Measurements from ENCODE around the gene DCTPP1.

DCTPP1 gene

DNA sequence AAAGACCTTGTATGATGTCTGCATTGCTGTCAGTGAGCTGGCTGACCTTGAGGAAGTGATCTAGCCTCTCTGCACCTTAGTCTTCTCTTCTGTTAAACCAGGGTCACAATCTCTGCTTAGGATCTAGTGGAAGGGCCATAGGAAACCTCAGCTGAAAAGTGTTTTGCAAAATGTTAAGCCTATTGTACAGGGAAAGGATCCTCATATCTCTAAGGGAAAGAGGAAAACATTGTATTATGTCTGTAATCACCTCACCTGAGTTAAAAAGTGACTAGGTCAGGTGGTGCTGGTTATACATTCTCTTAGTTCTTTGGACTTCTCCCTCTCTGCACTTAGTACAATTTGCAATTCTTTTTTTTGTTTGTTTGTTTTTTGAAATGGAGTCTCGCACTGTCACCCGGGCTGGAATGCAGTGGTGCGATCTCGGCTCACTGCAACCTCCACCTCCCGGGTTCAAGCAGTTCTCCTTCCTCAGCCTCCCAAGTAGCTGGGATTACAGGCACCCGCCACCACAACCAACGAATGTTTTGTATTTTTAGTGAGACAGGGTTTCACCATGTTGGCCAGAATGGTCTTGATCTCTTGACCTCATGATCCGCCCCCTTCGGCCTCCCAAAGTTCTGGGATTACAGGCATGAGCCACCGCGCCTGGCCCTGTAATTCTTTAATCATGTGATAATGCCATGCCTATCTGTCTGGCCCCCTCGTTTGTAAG lies 17.8 kb upstream of the DCTPP1 start:
- DNase-seq (ENCODE audit: low spot score), result no peak

DNA sequence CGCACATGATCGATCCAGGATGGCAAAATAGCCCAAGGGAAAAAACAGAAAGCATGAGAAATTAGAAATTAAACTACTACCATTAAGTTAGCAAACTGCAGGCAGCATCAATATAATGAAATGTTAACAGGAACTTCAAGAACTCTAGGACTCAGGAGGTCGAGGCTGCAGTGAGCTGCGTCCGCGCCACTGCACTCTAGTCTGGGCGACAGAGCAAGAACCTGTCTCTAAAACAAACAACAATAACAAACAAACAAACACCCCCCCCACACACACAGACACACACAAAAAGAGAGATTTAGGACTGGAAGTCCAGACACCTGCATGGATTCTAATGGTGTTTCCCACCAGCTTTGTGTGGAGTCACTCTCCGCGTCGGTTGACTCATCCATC lies 16.4 kb upstream of the DCTPP1 start:
- no peak for DNase-seq (ENCODE audit: low spot score)

DNA sequence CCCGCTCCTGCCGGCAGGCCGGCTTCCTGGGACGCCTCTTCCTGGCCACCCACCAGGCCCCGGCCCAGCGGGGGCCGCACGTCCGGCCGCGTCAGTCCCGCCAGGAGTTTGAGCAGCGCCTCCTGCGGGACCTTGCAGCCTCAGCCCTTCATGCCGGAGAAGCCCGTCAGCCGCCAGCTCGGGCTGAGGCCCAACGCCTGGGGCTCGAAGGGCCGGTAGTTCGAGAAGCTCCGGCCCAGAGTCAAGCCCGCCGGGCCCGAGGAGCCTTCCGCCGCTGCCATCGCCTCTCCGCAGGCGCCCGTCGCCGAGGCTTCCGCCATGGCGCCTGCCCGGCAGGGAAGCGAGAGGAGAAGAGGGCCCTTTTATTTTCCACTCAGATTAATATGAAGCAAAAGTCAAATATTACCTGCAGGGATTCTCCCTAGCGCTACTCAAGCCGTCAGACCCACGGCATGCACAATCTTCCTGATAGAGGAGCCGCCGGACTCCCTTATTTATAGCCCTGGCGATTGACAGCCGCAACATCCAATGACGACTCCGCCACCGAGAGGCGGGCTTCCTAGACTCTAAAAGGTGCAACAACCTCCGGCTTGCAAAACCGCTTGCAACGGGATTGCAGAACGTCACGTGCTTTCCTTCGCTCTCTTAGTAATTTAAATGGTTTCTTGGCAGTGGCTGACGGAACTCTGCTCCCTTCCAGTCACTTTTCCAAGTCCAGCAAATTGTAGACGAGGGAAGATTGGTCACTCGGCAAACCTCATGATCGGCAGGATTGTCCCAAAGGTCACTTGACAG lies 15.8 kb upstream of the DCTPP1 start, which contains the start of gene SEPHS2:
SEPHS2 (minus strand) TSS at position 467 of the 795 bp plus-strand sequence; CDS start at position 320, 147 bp downstream.
- DNase-seq (ENCODE audit: low spot score), result peak; percentile 99

DNA sequence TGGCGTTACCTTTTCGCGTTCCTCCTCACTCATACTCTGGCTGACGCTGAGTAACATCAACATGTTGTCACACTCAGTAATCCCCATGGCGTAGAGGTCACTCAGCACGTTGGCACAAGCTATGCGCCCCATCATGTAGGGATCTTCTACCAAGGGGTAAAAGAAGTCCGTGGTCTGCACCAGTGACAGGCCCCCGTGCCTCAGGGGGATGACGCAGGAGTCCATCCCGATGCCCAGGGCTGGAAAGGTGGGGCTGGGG lies 15.2 kb upstream of the DCTPP1 start:
- no peak for DNase-seq (ENCODE audit: low spot score)

DNA sequence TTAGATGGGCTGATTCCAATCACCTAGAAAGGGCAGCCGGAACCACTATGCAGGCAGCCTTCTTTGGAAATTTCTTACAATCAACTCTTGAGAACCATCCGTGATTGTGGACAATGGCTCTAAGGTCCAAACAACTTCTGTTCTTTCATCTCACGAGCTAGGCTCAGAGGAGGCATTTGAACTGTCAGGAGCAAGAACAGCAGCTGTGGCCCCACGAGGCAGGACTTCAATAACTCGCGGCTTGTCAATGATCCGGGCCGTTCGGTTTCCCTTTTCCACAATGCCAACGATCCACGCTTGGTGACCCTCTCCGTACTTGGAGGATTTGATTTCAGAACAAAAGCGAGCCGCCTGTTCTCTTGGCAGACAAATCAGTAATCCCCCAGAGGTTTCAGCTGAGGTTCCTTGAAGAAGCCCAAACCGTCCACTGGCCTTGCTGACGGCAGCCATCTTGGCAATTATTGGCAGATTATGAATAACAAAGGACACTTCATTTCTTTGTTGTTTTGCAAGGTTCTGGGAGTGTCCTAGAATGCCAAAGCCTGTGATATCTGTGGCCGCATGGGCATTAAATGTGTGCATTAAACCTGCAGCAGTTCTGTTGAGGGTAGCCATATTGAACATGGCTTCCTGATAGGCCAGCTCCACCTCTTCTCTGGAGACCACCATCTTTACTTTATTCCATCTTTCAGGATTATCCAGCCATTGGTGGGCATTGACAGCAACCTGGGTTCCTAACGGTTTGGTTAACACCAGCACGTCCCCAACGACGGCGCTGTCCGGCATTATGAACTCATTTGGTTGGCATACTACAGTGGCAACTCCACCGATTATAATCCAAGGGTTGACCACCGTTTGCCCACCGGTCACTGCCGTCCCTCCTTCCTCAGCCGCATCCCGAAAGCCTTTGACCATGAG lies 14.7 kb upstream of the DCTPP1 start:
- DNase-seq (ENCODE audit: low spot score), result no peak

DNA sequence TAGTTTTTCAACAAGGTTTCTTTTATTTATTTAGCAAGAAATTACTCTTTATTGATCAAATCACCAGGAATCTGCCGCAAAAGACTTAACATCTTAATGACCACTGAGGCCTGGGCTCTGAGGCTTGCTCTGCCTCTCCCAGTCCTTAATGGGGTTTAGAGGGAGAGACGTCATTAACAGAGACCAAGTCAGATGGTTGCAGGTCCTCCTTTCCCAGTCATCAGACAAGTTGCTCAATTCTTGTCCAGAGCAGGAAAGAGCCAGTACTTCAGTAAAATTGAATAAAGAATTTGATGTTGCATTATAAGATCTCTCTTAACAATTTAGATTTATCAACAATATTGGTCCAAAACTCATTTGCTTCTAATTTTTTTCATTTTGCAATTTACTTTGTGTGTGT lies 13.8 kb upstream of the DCTPP1 start:
- no peak for DNase-seq (ENCODE audit: low spot score)

DNA sequence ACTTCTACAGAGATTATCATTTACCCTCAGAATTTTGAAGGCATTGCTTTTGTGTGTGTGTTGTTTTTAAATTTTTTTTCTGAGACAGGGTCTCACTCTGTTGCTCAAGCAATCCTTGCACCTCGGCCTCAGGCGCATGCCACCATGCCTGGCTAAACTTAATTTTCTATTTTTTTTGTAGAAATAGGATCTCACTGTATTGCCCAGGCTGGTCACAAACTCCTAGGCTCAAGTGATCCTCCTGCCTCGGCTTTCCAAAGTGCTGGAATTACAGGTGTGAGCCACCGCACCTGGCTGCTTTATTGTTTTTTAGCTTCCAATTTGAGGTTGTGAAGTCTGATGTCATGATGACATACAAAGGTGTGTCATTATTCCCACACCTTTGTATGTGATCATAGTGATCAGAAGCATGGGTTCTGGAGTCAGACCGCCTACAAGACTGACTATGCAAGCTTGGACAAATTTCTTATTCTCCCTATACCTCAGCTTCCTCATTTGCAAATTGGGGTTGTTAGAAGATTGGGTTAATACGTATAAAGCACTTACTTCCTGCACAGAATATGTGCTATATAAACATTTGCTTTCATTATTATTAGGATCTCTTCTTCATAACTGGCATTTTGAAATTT lies 10.0 kb upstream of the DCTPP1 start:
- DNase-seq (ENCODE audit: low spot score), result no peak

DNA sequence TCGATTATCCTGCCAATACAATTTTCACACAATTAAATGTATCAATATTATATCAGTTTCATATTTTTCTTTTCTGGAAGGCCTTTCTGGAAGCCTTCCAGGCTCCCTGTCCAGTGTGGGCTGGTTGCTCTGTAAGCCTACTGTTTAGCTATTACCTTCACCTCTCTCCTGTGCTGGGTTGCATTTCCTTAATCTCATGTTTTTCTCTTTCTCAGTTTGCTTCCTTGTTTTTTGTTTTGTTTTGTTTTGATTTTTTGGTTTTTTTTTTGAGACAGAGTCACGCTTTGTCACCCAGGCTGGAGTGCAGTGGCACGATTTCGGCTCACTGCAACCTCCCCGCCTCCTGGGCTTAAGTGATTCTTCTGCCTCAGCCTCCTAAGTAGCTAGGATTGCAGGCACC lies 9.0 kb upstream of the DCTPP1 start:
- no peak for DNase-seq (ENCODE audit: low spot score)

DNA sequence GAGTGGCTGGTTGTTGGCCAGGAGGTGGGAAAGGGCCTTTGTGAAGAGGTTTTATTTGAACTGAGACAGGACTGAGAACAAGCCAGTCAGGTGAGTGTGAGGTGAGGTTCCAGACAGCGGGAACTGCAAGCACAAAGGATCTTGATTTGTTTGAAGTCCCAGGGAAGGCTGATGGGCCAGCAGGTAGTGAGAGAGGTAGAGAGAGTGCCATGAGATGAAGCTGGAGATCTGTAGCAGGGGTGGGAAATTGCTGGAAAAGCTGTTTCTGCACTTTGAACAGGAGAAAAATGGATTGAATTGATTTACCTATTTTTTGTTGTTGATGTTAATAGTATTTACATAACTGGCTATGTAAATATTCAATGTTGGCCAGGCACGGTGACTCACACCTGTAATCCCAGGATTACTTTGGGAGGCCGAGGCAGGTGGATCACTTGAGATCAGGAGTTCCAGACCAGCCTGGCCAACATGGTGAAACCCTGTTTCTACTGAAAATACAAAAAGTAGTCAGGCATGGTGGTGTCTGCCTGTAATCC lies 7.7 kb upstream of the DCTPP1 start:
- no peak for DNase-seq (ENCODE audit: low spot score)

DNA sequence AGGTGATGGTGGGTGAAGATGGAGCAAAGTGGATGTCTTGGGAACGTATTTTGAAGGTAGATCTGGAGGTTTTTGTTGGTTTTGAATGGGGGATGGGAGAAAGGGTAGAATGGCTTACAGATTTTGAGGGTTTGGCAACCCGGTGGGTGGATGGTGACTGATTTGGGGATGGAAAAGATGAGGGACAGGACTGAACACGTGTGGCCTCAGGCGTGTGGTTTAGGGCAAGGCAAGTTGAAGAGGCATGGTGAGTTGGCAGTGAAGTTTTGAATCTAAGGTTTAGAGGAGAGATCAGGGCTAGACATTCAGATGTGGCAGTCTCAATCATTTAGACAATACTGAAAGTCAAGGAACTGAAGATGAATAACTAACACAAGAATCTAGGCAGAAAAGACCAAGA lies 5.0 kb upstream of the DCTPP1 start:
- DNase-seq (ENCODE audit: low spot score), result no peak

DNA sequence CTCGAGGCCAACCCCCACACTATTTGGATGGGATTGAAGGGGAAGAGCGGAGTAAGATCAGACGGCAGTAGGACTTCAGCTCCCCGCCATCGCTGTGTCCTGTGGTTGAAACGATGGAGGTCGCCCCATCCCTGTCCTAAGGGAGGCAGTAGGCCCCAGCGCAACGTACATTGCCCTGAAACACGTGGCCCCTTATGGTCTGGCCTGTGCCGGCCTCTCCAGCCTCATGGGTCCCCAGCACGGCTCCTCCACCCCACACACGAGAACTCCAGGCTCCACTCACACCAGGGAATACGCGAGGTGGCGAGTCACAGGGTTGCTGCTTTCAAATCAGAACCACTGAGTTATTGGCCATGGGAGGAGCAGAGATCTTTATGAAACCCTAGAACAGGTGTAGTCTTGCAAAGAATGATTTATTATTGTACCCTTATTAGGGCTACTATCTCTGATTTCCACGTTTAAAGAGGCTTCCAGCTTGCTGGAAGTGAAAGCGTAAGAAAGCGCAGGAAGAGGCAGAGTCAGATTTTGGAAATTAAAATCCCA lies 669 bp upstream of the DCTPP1 start:
- no peak for DNase-seq (ENCODE audit: low spot score)

DNA sequence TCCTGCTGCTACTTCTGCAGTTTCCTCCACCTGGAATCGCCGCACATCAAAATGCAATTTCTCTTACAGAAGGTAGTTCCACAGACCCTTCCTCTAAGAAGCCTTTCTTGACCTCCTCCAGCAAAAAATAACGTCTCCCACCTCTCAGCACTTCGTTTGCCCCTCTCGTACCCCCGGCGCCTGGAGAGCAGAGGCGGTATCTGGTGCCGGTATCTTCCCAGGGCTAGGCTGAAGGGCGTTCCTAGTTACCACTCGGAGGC lies 482 bp downstream of the DCTPP1 start:
- no peak for DNase-seq (ENCODE audit: low spot score)

DNA sequence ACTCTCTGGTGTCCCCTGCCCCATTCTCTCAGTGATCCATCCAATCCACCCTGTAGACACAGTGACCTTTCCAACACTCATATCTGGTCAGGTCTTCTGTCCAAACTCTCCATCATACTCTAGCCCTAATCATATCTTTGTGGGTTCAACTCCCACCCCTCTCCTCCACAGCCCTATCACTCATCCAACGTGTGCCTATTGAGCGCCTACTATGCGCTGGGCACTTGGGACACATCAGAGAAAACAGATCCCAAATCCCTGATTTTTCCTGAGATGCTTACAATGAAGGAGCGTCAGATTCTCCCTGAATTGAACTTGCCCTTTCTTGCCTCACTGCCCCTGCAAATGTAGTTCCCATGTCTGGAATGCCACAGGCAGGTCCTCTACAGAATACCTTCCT lies 1.8 kb downstream of the DCTPP1 start:
- DNase-seq (ENCODE audit: low spot score), result no peak

DNA sequence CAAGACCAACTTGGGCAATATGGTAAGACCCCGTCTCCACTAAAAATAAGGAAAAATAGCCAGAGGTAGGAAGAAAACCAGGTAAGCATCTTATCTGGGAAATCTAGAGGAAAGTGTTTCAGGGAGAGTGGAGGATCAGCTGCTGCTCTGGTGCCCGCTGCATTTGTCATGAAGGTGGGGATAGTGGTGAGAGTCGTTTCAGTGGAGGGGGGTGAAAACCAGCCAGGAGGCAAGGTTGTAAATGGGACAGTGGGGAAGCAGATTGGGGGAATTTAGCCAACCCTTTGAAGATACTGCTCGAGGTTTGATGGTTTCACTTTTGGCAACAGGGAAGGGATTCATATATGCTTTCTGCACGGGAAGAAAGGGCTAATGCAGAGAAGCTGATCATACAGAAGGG lies 8.8 kb downstream of the DCTPP1 start:
- DNase-seq (ENCODE audit: low spot score), result no peak

DNA sequence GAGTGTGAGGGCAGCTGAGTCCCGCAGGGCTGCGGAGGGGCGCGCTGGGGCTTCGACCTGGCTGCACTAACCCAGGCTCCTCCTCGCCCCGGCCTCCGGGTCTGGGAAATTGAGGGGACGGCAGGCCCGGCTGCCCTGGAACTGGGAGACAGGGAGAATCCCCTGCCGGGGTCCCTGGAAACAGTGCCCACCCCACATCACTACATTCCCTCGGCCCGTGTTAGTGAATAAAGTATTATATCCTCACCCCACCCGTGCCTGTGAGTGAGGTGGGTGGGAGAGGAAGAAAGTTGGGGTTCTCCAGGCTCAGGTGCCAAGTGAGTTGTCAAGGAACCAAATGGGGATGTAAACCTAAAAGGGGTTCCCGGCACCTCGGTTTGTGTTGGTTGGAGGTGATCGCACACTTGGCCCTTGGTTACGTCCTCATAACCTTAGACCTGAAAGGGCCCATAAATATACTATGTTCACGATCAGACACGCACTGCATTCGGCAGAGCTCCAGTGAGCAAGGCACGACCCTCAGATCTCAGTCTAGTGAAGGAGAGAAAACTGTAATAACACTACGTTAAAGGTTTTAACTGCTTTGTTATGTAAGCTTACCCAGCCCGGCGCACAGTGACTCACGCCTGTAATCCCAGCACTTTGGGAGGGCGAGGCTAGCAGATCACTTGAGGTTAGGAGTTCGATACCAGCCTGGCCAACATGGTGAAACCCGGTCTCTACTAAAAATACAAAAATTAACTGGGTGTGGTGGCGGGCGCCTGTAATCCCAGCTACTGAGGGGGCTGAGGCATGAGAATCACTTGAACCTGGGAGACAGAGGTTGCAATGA lies 11.3 kb downstream of the DCTPP1 start:
- DNase-seq (ENCODE audit: low spot score), result no peak

DNA sequence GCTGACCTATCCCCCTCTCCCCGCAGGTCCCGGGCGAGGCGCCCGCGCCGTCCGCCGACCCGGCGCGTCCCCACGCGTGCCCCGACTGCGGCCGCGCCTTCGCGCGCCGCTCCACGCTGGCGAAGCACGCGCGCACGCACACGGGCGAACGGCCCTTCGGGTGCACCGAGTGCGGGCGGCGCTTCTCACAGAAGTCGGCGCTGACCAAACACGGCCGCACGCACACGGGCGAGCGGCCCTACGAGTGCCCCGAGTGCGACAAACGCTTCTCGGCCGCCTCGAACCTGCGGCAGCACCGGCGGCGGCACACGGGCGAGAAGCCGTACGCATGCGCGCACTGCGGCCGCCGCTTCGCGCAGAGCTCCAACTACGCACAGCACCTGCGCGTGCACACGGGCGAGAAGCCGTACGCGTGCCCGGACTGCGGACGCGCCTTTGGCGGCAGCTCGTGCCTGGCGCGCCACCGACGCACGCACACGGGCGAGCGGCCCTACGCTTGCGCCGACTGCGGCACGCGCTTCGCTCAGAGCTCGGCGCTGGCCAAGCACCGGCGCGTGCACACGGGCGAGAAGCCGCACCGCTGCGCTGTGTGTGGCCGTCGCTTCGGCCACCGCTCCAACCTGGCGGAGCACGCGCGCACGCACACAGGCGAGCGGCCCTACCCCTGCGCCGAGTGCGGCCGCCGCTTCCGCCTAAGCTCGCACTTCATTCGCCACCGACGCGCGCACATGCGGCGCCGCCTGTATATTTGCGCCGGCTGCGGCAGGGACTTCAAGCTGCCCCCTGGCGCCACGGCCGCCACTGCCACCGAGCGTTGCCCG lies 12.1 kb downstream of the DCTPP1 start:
- DNase-seq (ENCODE audit: low spot score), result peak; percentile 81

DNA sequence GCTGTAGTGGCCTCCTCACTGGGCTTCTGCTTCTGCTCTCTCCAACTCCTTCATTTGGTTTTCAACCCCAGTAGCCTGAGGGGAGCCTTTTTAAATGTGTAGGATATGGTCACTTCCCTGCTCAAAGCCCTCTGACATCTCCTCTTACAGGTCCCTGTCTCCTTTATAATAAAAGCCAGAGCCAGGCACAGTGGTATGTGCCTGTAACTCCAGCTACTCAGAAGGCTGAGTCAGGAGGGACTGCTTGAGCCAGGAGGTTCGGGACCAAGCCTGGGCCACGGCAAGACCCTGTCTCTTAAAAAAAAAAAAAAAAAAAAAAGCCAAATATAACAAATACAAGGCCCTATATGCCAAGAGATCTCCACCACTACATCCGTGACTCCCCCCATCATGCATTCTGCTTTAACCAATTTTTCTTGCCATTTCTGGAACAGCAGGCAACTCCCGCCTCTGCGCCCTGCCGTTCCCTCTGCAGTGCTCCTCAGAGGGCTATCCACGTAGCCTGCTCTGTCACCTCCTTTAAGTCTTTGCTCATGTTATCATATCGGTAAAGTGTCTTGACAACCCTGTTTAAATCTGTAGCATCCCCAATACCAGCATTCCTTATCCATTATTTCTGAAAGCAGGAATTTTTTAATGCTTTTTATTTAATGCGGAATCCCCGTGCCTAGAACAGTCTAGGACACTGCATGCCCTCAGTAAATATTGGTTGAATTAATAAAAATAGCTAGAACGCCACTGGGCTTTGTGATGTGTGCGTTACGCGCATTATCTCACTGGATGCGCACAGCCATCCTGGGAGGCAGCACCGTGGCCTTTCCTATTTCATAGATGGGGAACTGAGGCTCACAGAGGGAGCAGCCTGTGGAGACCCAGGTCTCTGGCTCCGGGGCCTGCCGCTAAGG lies 13.0 kb downstream of the DCTPP1 start:
- peak; percentile 45 for DNase-seq (ENCODE audit: low spot score)

DNA sequence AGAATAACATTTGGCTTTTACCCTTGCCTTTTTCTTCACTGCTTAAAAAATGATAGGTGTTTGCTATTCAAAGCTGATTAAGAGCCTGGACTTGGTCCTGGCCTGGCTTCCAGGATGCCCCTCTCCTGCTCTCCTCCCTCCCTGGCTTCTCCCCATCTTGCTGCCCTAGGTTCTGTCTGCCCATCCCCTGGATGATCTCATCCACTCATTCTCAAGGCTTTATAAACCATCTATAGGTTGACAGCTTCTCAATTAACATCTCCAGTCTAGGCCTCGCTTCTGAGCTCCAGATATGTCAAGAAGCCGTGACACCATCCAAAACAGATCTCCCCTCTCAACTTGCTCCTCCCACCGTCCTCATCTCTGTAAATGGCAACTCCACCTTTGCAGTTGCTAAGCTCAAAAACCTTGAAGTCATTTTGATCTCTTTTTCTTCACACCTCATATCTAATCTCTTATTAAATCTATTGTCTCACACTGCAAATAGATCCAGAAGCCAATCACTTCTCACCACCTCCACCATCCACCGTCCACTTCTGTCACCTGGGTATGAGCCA lies 13.7 kb downstream of the DCTPP1 start:
- no peak for DNase-seq (ENCODE audit: low spot score)

DNA sequence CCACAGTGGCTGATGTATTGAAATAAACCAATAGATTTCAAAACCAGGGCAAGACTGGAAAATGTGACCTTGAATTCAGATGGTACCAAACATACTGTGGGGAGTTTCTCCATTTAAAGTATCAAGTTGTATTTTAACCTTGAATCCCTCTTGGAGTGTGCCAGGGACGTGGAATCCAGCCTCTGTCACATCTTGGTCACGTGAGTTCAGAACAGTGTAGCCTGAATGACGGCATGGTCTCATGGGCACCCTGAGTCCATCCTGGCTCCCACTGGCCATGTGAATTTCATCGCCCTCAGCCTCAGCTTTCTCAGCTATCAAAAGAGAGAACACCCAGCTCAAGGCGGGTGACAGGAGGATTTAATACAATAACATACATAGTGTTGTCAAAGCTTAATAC lies 15.7 kb downstream of the DCTPP1 start:
- DNase-seq (ENCODE audit: low spot score), result no peak
